HL-60/S4 treated with phorbol 12-myristate 13-acetate at 8.2 ng/mL for 4 days and 3 days (cell line): ENCODE data around the gene MAP6.

Experiments used
- in situ Hi-C: fragments of 300-500 bp; cut with MboI; formaldehyde crosslinking; loops from 2 replicates; pipeline ENCODE4 v1.15.0; 2022; ENCODE audit warnings: low sequenced_read_pairs

MAP6 gene

GRCh38 chr11:75633409-75634066, 35.3 kb downstream of the MAP6 start:
- in situ Hi-C loops, result no loop called here

GRCh38 chr11:75632962-75633361, 35.9 kb downstream of the MAP6 start:
- in situ Hi-C loops, result no loop called here

DNA sequence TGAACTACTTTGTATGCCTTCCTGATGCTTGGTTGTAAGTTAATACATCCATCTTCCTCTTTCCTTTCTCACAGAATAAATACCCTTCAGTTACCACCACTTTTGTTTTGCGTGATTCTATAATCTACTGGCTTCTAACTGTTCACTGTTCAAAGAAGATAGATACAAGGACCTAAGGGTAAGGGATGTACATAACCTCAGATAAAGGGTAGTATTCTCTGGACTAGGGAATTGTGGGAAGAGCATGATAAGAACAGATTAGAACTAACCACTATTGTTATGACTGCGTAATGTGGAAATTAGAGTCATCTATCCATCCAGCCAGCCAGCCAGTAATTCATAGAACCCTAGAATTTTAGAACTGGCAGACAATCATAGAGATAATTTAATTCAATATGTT, 36.4 kb downstream of the MAP6 start:
- in situ Hi-C loops, result no loop called here

DNA sequence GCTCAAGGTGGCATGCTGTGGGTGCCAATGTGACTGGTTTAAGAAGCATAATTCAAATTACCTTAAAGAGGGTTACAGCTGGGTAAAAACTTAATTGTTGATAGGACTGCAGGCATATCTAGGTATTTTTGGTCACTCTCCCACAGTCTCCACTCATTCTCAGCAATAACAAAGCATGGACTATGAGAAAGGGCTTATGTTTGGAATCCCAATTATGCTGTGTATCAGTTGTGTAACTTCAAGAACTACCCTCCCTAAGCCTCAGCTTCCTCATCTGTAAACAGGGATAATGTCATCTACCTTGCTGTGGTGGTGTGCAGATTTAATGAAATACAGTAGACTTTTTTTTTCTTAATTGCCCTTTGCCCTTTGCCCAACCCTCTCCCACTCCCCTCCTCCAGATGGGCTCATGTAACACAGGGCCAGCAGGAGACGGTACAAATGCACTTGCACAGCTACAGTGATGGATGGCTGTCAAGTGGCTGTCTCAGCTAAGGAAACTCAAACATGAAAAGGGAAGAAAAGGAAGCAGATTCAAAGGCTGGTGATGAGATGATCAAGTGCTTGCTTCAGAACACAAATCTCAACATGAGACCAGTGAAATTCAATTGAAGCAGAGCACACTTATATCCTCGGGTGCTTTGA, 37.6 kb downstream of the MAP6 start:
- in situ Hi-C loops, result no loop called here

DNA sequence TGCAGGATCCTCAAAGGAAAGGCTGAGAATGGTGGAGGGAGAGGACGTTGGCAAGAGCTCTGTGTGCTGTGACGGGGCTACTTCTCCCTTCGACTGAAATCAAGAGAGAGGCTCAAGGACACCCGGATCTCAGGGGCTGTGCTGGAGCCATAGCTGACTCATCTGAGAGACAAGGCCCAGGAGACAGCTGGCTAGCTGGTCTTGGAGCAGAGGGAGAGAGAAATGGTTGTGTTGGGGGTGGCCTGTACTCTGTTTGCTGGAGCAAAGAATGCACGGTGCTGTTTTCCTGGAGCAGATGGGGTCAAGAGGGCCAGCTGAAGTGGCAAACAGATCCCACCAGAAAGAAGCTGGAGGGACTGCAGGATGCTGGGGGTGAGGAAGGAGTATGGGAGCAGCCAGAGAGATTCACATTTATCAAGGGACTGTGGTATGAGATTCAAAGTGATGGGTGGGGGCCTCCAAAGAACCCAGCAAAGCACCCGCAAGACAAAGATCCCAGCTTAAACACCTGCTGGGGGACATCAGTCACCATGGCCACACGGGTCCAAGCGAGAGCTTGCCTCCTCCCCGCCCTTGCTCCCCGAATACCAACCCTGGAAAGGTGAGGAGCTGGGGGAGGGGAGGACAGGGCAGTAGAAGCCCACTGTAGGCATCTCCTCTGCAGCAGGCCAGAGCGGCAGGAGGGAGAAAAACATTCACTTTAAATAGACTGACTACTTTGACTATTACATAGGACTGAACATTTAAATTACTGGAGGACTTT, 40.8 kb downstream of the MAP6 start:
- in situ Hi-C loops, result no loop called here

- in situ Hi-C loops, result no loop called here
These were observed 41.8 kb downstream of the MAP6 start for GRCh38 chr11:75626889-75627529.

GRCh38 chr11:75625991-75626888, 42.6 kb downstream of the MAP6 start:
- in situ Hi-C loops, result no loop called here

- in situ Hi-C loops, result no loop called here
These were observed 43.8 kb downstream of the MAP6 start for GRCh38 chr11:75625021-75625420.

GRCh38 chr11:75616281-75616680, 52.6 kb downstream of the MAP6 start:
- in situ Hi-C loops, result no loop called here

- in situ Hi-C loops, result no loop called here
These were observed 53.1 kb downstream of the MAP6 start for GRCh38 chr11:75615751-75616150.

DNA sequence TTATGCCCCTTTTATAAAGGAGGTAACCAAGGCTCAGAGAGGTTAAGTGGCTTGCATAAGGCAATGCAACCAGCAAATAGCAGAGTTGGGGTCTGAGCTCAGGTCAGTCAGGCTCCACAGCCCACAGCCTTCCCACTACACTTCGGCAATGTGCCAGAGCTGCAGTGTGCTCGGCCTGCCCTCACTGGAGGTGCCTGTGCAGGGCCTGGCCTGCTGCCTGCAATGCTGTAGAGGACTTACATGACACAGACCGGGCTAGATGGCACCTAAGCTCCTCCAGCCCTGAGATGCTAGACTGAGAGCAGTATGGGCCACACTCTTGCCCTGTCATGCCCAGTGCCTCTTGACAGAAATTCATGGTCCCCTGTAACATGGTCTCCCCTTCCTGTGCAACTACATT, 57.0 kb downstream of the MAP6 start:
- in situ Hi-C loops, result no loop called here

DNA sequence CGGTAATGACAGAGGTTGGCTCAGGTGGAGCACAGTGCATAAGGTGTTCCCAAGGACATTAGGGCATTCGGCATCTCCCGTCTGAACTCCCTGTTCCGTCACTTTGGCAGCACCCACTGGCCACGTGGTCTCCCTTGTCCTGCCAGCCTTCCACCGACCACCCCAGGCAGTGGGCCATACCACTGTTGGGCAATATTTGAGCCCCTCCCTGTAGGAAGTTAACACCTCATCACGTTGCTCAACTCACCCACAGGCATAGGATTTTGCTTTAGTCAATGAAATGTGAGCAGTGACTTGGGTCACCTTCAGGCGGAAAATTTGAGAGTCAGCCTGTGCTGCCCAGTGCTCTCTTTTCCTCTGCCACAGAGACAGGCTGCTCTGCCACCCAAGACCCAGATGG, 62.7 kb downstream of the MAP6 start:
- in situ Hi-C loops, result no loop called here

DNA sequence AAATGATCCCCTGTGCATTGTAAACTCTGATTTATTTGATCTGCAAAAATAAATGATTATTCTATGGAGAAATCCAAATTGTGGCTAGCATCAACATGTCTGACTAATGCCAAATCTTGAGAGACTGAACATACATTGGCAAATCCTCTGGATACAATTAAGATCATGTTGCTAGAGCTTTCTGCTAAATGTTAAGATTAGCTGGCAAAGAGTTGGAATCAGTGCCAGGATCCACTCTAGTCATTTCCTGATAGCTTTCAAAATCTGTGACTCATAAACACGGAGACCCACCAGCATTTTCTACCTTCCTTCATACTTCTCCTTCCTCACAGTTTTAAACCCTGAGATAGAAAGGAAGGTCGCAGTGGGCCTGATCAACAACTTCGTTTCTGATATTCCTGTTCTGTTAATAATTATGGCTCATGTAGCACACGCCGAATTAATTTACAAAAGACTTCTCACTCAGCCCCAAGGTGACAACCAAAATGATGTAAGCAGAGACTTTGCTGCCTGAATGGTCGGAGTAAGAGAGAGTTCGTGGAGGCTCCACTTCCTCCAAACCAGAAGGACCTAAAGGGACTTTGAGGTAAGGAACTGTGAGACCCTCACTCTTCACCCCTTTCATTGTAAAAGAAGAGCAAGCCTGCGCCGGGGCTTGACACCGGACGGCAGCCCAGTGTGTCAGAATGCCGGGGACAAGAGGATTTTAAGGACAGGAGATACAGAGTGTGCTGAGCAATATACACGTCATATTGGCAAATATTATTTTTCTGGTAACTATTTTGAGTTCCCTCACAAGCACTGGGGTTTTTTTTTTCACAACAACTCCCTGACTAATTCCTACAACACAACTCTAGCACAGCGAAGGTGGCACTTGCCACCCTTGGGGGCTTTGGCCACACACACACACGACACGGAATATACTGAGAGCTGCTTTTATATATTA, 64.8 kb downstream of the MAP6 start:
- in situ Hi-C loops, result no loop called here

DNA sequence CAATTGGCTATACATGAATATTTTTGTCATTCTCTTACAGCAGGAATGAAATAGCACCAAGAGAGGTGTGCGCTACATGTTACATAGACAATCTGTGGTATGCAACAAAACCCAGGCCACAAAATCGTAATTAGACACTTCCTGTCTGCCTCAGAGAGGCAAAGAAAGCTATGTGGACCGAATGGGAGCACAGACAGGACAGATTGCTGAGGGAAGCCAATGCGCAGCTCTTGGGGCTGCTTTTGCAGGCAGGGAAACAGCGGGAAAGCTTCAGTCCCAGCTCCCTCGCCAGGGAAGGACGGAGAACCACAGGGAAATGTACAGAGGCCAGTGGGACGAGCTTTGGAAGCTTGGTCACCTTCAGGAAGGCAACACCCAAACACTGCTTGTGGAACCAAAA, 65.9 kb downstream of the MAP6 start:
- in situ Hi-C loops, result no loop called here

- in situ Hi-C loops, result no loop called here
These were observed 67.3 kb downstream of the MAP6 start for GRCh38 chr11:75601494-75601893.

DNA sequence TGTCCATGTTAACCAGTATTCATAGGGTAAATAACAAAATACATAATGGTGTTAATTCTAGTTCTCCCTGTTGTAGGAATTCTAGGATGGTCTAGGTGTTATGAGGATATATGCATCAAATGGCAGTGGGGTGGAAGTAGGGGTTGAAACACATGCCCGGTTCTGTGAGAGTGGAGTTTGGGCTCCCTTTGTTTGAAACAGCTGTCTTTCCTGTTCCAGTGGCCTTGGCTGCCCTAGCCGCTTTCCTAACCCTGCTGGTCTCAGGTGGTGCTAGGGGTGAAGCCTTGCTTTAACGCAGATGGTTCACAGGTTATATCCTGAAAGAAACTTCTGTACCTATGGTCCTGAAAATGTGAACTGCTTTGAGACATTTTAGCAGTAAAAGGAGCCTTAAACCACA, 68.5 kb downstream of the MAP6 start:
- in situ Hi-C loops, result no loop called here

DNA sequence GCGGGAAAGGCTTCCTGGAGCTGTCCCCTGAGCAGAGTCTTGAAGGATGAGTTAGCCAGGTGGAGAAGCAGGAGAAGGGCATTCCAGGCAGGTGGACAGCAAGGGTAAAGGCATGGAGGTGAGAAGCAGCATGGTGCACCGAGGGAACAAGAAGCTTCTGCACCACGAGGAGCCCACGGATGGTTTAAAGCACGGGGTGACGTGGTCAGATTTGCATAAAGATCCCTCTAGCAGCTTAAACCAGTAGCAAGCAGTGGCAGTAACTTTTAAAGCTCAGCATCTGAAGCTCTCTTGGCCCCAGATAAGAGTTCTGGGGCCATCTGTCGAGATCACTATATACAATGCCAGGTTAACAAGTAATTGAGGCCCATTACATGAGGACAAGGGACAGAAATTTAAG, 69.9 kb downstream of the MAP6 start:
- in situ Hi-C loops, result no loop called here

GRCh38 chr11:75598264-75598663, 70.6 kb downstream of the MAP6 start:
- in situ Hi-C loops, result no loop called here

- in situ Hi-C loops, result no loop called here
These were observed 71.2 kb downstream of the MAP6 start for GRCh38 chr11:75597636-75598035.

- in situ Hi-C loops, result no loop called here
These were observed 71.9 kb downstream of the MAP6 start for GRCh38 chr11:75596914-75597313.
